Measurements from ENCODE around the gene UNC13D.

DNA sequence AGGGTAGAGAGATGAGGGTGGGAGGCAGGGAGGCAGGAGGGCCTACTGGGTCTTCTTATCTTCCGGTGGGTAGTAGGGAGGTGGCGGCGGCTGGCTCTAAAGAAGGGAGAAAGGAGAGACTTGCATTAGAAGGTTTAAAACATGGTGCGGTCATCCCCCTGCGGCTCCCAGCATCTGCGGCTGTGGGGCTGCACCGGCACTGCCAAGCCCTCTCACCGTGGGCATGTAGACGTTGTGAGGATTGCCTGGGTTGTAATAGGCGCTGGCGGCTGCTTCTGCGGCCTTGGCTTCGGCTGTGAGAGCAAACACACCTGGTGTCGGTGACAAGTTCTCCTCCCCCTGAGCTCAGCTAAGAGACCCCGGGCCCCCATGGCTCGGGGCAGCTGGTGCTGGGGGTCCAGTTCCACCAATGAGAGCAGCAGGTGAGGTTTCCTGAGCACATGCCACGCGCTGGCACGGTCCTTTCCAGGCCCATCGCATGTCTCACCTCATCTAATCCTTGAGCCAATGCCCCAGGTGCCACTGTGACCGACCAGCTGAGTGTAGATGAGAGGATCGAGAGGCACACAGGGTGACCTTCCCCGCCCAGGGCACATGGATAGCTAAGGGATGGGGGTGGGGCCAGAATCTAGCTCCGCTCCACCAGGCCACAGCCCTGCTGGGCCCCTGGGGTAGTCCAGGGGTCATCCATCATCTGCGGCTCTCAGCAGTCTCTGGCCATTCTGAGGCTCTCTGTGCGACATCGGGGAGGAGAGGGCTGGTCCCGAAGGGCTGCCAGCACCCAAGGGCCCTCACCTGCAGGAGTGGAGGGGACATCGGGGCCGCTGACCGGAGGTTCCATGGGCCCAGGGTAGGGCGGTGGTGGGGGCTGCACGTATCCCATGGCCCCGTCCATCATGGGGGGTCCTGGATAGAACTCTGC is 2.7 kb upstream of the UNC13D start:
- no peak for TF ChIP-seq EZH2 (IDR thresholded peaks at IDR 0.05; ENCODE audit: insufficient read depth, poor library complexity, severe bottlenecking)
- TF ChIP-seq EZH2phosphoT487 (IDR thresholded peaks at IDR 0.05; ENCODE audit: insufficient read depth, low read depth): no peak

Data from GM23248 (cell line).